ENCODE data around the gene SCAMP2.

Gene SCAMP2

GRCh38 chr15:74857671-74858368, 15.3 kb downstream of the SCAMP2 start:
- DNase-seq: no peak

GRCh38 chr15:74857082-74857655, 16.0 kb downstream of the SCAMP2 start:
- DNase-seq: no peak

GRCh38 chr15:74856537-74856936, 16.6 kb downstream of the SCAMP2 start:
- no peak for DNase-seq

DNA sequence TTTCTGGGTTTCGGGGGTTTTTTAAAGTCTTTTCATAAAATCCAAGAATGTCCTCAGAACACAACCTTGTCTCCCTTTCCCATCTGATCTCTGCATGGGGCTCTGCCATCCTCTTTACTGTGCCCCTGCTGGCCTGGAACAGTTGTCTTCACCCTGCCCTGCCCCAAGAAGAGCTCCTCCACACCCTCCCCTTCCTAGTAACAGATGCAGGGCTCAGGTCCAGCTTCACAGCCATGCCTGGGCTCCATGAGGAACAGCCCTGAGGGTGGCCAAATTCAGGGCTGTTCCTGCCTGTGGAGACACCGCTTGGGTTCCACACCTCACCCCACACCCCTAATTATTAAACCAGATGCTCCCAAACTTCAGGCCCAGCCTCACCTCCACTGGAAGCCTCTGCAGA, 17.3 kb downstream of the SCAMP2 start:
- DNase-seq: no peak

DNA sequence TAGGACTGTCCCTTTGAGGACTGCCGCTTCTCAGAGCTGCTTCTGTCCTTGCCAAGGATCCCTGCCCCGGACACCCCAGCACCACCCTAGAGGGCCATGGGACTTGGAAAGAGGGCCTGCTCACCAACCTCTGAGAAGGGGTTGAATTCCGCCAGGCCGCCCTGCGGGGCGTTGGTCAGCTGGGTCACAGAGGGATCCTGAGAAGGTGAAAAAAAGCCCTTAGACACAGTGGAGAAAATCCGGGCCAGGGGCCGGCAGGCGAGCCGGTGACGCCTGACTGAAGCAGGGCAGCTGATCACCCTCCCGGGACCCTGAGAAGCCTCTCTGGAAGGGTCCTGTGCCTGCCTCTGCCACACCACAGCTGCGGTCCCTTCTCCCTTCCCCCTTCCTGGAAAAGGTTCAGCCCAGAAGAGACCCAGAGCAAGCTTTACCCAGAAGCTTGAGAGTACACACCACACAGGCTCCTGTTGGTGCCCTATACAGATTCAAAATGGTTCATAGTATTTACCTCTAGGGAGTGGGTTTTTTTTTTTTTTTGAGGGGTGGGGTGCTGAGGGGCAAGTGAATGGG, 18.6 kb downstream of the SCAMP2 start:
- no peak for DNase-seq

GRCh38 chr15:74851960-74852359, 21.2 kb downstream of the SCAMP2 start:
- no peak for DNase-seq

- DNase-seq: no peak
Observed at GRCh38 chr15:74850393-74850792, 22.8 kb downstream of the SCAMP2 start.

DNA sequence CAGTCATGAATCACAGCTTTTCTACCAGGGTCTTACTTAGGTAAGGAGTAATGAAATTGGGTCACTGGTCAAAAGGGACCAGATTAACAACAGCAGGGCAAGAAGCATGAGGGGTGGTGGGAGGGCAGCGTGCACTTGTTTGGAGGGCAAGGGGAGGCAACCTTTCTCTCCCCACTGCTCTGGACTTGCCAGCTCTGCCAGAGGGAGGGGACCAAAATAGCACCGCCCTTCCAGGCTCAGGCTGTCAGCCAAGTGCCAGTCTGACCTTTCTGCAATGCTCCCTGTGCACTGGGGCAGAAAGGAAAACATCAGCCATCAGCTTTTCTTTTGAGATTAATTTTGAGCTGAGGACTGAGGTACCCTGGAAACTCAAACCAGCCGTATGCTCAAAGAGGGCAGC, 25.7 kb downstream of the SCAMP2 start:
- DNase-seq: no peak

GRCh38 chr15:74845581-74845980, 27.6 kb downstream of the SCAMP2 start:
- no peak for DNase-seq

DNA sequence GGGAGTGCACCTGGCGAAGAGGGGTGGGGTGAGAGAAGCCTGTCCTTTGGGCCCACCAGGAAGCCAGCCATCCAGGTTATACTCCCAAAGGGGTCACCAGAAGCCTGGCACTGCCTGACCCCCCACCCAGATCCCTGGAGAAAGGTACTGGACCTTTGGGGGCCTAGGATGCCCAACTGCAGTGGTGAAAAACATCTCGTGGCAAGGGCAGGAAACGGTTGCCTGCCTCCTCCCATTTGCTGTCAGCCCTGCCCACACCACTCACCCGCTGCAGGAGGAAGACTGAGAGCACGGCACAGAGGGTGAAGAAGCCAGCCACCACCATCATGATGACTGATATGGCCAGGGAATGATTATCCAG, 28.0 kb downstream of the SCAMP2 start:
- DNase-seq: peak; percentile 31

GRCh38 chr15:74844319-74845207, 28.6 kb downstream of the SCAMP2 start:
- DNase-seq: no peak

GRCh38 chr15:74843891-74844299, 29.3 kb downstream of the SCAMP2 start:
- DNase-seq: no peak

- DNase-seq: no peak
Observed at GRCh38 chr15:74843445-74843828, 29.7 kb downstream of the SCAMP2 start.

DNA sequence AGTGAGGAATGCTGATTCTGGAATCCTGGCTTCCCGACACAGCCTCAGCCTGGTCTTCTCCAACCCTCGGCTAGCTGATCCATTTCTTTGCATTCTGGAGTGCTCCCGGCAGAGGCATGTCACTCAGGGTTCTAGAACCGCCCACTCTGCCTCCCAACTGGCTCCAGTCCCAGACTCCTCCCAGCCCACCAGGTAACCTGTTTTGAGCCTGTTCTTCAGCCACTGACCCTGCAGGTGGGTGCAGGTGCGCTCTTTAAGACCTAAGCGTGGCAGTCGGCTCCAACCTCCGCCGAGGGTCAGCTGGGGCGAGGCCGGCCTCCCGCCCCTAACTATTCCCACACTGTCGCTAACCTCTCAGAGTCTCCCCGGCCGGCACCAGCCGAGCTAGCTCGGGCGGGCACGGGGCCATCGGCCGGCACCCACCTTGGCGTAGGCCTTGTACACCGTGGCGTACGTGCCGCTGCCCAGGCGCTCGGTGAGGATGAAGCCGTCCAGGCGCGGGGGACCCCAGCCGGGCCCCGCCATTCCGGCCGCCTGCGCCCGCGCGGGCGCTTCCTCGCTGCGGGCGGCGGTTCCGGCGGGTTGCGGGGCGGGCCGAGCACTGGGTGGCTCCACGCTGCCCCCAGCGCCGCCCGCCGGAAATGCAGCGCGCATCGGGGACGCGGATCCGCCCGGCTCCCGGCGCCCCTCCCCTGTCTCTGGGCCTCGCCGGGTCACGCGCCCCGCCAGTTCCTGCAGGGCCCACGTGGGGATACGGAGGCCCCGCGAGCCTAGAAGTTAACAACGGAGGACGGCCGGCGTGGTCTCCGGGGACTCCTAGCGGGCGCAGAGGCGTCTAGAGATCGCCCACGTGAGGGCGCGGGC, 30.4 kb downstream of the SCAMP2 start, which contains the start of gene ULK3:
ULK3 (minus strand) TSS at position 576 of the 864 bp plus-strand sequence; CDS start at position 525, 51 bp downstream.
- DNase-seq: peak; percentile 91

DNA sequence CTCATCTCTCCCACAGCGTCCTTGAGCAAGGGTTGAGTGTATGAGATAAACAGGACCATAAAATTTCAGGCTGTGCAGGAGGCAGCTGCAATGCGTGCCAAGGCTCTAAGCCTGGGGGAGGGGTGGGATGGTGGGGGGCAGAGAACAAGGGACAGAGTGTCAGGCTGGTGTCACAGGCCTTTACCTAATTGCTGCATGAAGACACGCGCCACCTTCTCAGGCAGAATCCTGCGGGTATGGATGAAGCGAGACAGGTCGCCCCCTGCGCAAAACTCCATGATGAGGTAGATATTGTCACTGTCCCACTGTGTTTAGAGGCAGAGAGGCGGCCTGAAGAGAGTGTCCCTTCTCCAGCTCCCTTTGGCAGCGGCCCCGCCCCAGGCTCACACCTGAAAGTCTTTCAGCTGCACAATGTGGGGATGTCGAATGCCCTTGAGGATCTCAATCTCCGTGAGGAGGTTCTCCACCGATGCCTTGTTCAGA, 31.2 kb downstream of the SCAMP2 start:
- DNase-seq: no peak

- no peak for DNase-seq
Observed at GRCh38 chr15:74840851-74841775, 32.1 kb downstream of the SCAMP2 start.

DNA sequence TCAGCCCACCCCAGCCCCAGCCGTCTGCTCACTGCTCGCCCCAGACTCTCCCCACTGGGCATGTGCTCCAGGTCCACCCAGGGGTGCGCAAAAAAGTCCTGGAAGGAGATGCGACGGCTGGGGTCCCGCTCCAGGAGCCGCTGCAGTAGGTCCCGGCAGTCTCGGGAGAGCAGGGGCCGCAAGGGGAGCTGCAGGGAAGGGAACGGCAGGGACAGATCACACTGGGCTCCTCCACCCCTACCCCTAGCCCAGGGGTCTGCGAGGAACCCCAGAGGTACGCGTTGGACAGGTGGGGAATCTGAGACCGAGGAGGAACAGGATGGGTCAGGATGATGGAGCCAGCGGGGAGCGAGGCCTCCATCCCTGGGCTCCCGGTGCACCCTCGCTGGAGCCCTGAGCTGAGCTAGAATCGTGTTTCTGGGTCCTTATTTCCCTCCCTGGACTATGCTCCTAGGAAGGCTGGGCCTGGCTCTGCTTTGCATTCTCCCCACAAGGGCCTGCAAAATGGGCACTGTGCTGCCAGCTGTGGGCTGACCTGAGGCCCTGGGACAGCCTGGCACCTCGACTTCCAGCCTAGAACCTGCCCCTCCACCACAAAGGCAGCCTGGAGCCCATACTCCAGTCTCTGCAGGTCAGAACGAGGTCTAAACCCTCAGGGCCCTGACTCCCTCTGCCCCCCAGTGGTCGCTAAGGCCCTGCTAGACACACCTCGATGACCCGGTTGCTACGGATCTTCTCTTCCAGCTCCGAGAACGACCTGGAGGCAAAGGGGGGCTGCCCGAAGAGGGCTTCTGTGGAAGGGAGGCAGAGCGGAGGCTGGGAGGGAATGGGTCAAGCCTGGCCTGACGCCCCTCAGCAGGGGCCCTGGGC, 33.4 kb downstream of the SCAMP2 start:
- no peak for DNase-seq

DNA sequence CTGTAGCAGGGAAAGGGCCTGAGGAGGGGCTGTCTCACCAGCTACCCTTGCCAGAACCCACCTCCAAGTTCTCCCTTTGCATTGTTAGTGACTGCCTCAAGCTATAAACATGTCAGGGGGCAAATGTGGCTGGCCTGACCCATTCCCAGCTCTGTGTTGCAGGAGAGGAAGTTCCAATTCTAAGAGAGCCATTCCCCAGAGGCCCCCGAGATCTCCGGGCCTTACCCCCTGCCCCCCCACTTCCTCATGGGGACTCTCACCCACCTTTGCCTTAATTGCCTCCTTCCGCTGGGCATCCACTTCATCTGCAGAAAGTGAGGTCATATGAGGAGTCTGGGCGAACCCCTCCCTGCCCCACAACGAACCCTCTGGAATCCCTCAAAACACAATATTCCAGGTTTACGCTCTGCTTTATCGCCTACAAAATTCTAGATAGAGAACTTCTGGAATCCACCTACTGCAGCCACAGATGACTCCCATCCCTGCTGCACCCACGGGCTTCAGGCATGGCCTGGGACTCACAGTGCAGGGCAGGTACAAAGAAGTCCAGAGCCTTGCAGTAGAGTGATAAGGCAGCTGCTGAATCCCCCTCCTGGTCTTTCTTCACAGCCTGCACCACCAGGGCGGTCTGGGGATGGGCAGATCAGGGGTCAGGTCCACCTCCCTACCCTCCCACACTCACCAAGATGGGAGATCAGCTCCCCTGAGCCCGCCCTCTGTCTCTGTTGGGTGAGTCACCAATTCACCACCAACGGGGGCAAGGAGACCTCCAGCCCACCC, 34.2 kb downstream of the SCAMP2 start:
- DNase-seq: no peak

DNA sequence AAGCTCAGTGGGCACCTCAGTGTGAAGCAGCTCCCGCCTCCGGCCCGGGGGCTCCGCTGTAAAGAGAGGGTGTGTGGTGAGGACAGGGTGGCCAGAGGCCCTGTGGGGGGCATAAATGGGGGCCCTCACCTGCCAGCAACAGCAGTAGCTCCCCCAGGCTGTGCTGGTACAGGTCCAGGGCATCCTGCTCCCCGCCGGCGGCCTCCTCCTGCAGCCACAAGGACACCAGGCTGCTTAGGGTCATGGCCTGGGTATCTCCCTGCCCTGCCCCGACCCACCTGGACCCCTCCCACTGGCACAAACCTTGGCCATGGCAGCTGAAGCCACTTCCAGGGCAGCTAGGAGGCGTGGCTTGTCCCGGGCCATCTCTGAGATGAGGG, 35.0 kb downstream of the SCAMP2 start:
- DNase-seq: no peak

Measured in effector CD4-positive, alpha-beta T cell (primary cell).